Neural cell (in vitro differentiated cells): Measurements from ENCODE around the gene PHOX2B.

ENCODE experiments used
- CTCF ChIP-seq: fragments of 450-650 bp; IDR thresholded peaks from 2 replicates; pipeline ENCODE4 v1.5.1; 2014; ENCODE audit warnings: antibody characterized with exemption, mild to moderate bottlenecking, moderate library complexity; ENCODE audit not compliant: poor library complexity, severe bottlenecking
- MXI1 ChIP-seq: fragments of 450-650 bp; conservative IDR thresholded peaks from 2 replicates; pipeline ENCODE4 v1.6.1; 2014; ENCODE audit warnings: antibody characterized with exemption, mild to moderate bottlenecking; ENCODE audit not compliant: poor library complexity, severe bottlenecking
- POLR2AphosphoS5 ChIP-seq: IDR thresholded peaks from 2 replicates; pipeline ENCODE4 v1.6.1; 2012
- SMC3 ChIP-seq: fragments of 450-650 bp; conservative IDR thresholded peaks from 2 replicates; pipeline ENCODE4 v1.6.1; 2014; ENCODE audit warnings: antibody characterized with exemption, mild to moderate bottlenecking, moderate library complexity; ENCODE audit not compliant: poor library complexity

- TF ChIP-seq CTCF (no peak), POLR2AphosphoS5 (no peak), SMC3 (no peak), MXI1 (no peak)
These were observed 39.4 kb upstream of the PHOX2B start for GRCh38 chr4:41787931-41788330.
